WTC11 (cell line): Measurements from ENCODE around the gene LETM1. TPM values are rescaled to one million over a fixed set of nuclear protein-coding genes. Genes with fewer than 3 reads are reported as not detected.

Experiments
- ATAC-seq: fragments of 200-7000 bp; cut with Tn5 transposase; 2 replicates; pipeline ENCODE4 v1.10.0; 2021; ENCODE audit warnings: mild to moderate bottlenecking, moderate library complexity
- CTCF ChIA-PET: fragments of 300-600 bp; sonication (Branson Sonifier 250); formaldehyde crosslinking; loops from one replicate; lab custom pipeline; 2021; ENCODE audit warnings: antibody characterized with exemption; lab: Charles Lee
- POLR2A ChIA-PET: fragments of 350-600 bp; sonication (Branson Sonifier 250); formaldehyde crosslinking; loops from one replicate; lab custom pipeline; 2021; ENCODE audit warnings: antibody characterized with exemption; lab: Charles Lee
- DNase-seq: peaks from one replicate; pipeline ENCODE4 v3.0.0; 2021; ENCODE audit warnings: low spot score
- H3K27ac Mint-ChIP-seq: 2 replicates; pipeline ENCODE4 v1.8.0; 2021; ENCODE audit warnings: mixed read lengths
- H3K27me3 Mint-ChIP-seq: 2 replicates; pipeline ENCODE4 v1.8.0; 2021; ENCODE audit warnings: low read depth, mild to moderate bottlenecking, moderate library complexity, mixed read lengths
- H3K36me3 Mint-ChIP-seq: 2 replicates; pipeline ENCODE4 v1.8.0; 2021; ENCODE audit warnings: mixed read lengths
- H3K4me1 Mint-ChIP-seq: 2 replicates; pipeline ENCODE4 v1.8.0; 2022; ENCODE audit warnings: mixed read lengths
- H3K4me3 Mint-ChIP-seq: 2 replicates; pipeline ENCODE4 v1.8.0; 2021; ENCODE audit warnings: mild to moderate bottlenecking, moderate library complexity, mixed read lengths
- H3K9me3 Mint-ChIP-seq: 2 replicates; pipeline ENCODE4 v1.8.0; 2021; ENCODE audit warnings: mixed read lengths
- GABPB1 ChIP-seq: sonication (generic); formaldehyde crosslinking; IDR thresholded peaks from 2 replicates; pipeline ENCODE4 v1.8.1; 2023; ENCODE audit warnings: mild to moderate bottlenecking, missing genetic modification reagents
- TEAD1 ChIP-seq: sonication (generic); formaldehyde crosslinking; IDR thresholded peaks from 2 replicates; pipeline ENCODE4 v1.8.0; 2022; ENCODE audit warnings: mild to moderate bottlenecking, missing genetic modification reagents
- ZNF121 ChIP-seq: sonication (generic); formaldehyde crosslinking; IDR thresholded peaks from 2 replicates; pipeline ENCODE4 v1.8.0; 2023; ENCODE audit warnings: missing genetic modification reagents
- total RNA-seq: library from RNA; stranded (reverse); gene quantifications from 3 replicates; pipeline ENCODE4 v1.2.3, GENCODE V29; 2021
- TF ChIP-seq, protein P1 (sequence below): sonication (generic); formaldehyde crosslinking; IDR thresholded peaks from 2 replicates; pipeline ENCODE4 v1.8.1; 2022; ENCODE audit warnings: mild to moderate bottlenecking, moderate library complexity, missing genetic modification reagents
- TF ChIP-seq, protein P2 (sequence below): sonication (generic); formaldehyde crosslinking; IDR thresholded peaks from 2 replicates; pipeline ENCODE4 v1.8.0; 2023; ENCODE audit warnings: missing genetic modification reagents, mild to moderate bottlenecking, borderline replicate concordance
- TF ChIP-seq, protein P3 (sequence below): sonication (generic); formaldehyde crosslinking; conservative IDR thresholded peaks from 2 replicates; pipeline ENCODE4 v1.8.1; 2022; ENCODE audit warnings: mild to moderate bottlenecking, missing genetic modification reagents
- TF ChIP-seq, protein P4 (sequence below): sonication (generic); formaldehyde crosslinking; IDR thresholded peaks from 2 replicates; pipeline ENCODE4 v1.8.1; 2022; ENCODE audit warnings: low read depth, missing genetic modification reagents, borderline replicate concordance
- TF ChIP-seq, protein P5 (sequence below): fragments of 250-450 bp; sonication (Bioruptor Pico); conservative IDR thresholded peaks from 2 replicates; pipeline ENCODE4 v1.9.0; 2021; ENCODE audit warnings: mild to moderate bottlenecking

The LETM1 gene
- total RNA-seq, 1 experiment from 2014 or later: 66.7 TPM

DNA sequence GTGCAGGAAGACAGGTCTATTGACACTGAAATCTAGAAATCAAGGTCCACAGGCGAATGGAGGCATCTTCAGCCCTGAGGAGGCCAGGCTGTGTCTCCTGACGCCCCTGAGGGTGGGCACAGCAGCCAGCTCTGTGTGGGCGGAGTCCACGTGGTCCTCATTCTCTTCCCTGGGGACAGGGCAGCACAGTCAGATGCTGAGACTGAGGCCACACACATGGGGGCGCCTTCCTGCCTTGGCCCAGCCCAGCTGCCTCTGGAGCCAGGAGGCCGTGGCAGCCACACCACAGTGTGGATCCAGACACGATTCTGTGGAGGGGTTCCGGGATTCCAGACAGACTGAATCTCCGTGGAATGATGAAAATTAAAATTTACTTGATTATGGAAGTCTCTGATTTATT is 42.0 kb downstream of the LETM1 start:
- Mint-ChIP-seq H3K4me3 (no peak overlapping the region), H3K9me3 (no peaks in the 10 kb centered on the region), H3K27me3 (no peaks in the 10 kb centered on the region), H3K27ac (no peak overlapping the region), H3K4me1 (no peaks in the 10 kb centered on the region), H3K36me3 (peaks cover 24% of the 10 kb centered on the region)
- TF ChIP-seq GABPB1 (no peak), ZNF121 (CRISPR knock-in tag) (peak; percentile 94)
- ATAC-seq (no peak), DNase-seq (no peak)
- CTCF ChIA-PET: interaction anchor here (0.5 to 4.7 kb wide), 8 partner anchors 62 to 117 kb away, joined by 3 to 48 read pairs (median 3); no protein-coding TSS in a partner anchor
- POLR2A ChIA-PET: no interaction called here

DNA sequence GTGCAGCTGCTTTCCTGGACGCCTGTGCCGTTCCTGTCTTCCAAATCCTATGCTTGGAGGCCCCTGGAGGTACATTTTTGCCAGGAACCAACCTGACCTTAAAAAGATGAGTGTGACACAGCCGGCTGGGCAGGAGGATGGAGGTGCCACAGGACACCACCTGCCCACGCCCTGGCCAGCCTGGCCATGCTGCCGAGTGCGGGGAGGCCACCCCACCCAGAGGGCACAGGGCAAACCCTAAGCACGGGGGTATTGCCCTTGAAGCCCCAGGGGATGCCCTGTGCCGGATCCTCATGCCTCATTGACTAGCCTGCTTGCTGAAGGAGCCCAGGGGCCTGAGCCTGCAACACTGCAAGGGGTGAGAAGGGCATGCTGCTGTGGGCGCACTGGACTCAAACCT is 42.7 kb downstream of the LETM1 start:
- no peak overlapping the region for H3K27ac Mint-ChIP-seq
- ATAC-seq (no peak), DNase-seq (no peak)
- no peaks in the 10 kb centered on the region for H3K9me3 Mint-ChIP-seq
- ChIA-PET CTCF (interaction anchor here (0.5 to 4.7 kb wide), 8 partner anchors 61 to 118 kb away, joined by 3 to 48 read pairs (median 3); no protein-coding TSS in a partner anchor), POLR2A (no interaction called here)
- H3K4me3 Mint-ChIP-seq: no peak overlapping the region
- no peaks in the 10 kb centered on the region for H3K27me3 Mint-ChIP-seq
- H3K4me1 Mint-ChIP-seq: no peaks in the 10 kb centered on the region
- H3K36me3 Mint-ChIP-seq: peaks cover 24% of the 10 kb centered on the region
- TF ChIP-seq, protein P1, sequence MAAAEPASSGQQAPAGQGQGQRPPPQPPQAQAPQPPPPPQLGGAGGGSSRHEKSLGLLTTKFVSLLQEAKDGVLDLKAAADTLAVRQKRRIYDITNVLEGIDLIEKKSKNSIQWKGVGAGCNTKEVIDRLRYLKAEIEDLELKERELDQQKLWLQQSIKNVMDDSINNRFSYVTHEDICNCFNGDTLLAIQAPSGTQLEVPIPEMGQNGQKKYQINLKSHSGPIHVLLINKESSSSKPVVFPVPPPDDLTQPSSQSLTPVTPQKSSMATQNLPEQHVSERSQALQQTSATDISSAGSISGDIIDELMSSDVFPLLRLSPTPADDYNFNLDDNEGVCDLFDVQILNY (CRISPR knock-in tag): no peak
- TF ChIP-seq, protein P2, sequence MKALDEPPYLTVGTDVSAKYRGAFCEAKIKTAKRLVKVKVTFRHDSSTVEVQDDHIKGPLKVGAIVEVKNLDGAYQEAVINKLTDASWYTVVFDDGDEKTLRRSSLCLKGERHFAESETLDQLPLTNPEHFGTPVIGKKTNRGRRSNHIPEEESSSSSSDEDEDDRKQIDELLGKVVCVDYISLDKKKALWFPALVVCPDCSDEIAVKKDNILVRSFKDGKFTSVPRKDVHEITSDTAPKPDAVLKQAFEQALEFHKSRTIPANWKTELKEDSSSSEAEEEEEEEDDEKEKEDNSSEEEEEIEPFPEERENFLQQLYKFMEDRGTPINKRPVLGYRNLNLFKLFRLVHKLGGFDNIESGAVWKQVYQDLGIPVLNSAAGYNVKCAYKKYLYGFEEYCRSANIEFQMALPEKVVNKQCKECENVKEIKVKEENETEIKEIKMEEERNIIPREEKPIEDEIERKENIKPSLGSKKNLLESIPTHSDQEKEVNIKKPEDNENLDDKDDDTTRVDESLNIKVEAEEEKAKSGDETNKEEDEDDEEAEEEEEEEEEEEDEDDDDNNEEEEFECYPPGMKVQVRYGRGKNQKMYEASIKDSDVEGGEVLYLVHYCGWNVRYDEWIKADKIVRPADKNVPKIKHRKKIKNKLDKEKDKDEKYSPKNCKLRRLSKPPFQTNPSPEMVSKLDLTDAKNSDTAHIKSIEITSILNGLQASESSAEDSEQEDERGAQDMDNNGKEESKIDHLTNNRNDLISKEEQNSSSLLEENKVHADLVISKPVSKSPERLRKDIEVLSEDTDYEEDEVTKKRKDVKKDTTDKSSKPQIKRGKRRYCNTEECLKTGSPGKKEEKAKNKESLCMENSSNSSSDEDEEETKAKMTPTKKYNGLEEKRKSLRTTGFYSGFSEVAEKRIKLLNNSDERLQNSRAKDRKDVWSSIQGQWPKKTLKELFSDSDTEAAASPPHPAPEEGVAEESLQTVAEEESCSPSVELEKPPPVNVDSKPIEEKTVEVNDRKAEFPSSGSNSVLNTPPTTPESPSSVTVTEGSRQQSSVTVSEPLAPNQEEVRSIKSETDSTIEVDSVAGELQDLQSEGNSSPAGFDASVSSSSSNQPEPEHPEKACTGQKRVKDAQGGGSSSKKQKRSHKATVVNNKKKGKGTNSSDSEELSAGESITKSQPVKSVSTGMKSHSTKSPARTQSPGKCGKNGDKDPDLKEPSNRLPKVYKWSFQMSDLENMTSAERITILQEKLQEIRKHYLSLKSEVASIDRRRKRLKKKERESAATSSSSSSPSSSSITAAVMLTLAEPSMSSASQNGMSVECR (CRISPR knock-in tag): no peak
- TF ChIP-seq, protein P3, sequence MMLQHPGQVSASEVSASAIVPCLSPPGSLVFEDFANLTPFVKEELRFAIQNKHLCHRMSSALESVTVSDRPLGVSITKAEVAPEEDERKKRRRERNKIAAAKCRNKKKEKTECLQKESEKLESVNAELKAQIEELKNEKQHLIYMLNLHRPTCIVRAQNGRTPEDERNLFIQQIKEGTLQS (CRISPR knock-in tag): no peak
- TF ChIP-seq, protein P4, sequence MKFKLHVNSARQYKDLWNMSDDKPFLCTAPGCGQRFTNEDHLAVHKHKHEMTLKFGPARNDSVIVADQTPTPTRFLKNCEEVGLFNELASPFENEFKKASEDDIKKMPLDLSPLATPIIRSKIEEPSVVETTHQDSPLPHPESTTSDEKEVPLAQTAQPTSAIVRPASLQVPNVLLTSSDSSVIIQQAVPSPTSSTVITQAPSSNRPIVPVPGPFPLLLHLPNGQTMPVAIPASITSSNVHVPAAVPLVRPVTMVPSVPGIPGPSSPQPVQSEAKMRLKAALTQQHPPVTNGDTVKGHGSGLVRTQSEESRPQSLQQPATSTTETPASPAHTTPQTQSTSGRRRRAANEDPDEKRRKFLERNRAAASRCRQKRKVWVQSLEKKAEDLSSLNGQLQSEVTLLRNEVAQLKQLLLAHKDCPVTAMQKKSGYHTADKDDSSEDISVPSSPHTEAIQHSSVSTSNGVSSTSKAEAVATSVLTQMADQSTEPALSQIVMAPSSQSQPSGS (CRISPR knock-in tag): no peak

DNA sequence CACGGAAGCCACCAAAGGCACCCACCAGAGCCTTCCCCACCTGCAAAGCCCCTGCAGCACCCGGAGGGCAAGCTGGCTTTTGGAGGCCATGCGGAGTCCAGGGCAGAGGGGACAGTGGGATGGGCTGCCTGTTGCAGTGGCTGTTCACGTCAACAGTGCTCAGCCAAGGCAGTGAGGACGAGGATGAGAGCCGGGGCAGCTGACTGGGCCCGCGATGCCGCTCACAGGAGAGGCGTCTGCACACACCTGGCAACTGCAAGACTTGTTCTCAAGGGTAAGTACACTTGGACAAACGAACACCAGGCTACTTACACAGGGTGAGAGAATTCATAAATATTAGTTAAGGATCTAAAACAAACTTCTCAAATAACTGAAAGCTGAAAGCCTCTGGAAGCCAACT is 43.2 kb downstream of the LETM1 start:
- H3K27me3 Mint-ChIP-seq: no peaks in the 10 kb centered on the region
- CTCF ChIA-PET: interaction anchor here (0.7 to 4.7 kb wide), 5 partner anchors 11 to 100 kb away, joined by 3 to 48 read pairs (median 4); no protein-coding TSS in a partner anchor
- no peak for ATAC-seq
- H3K27ac Mint-ChIP-seq: peak overlapping the region; percentile 39
- no peaks in the 10 kb centered on the region for H3K9me3 Mint-ChIP-seq
- H3K36me3 Mint-ChIP-seq: peaks cover 20% of the 10 kb centered on the region
- no peak for DNase-seq
- no peak for TF ChIP-seq TEAD1 (CRISPR knock-in tag)
- TF ChIP-seq, protein P5, sequence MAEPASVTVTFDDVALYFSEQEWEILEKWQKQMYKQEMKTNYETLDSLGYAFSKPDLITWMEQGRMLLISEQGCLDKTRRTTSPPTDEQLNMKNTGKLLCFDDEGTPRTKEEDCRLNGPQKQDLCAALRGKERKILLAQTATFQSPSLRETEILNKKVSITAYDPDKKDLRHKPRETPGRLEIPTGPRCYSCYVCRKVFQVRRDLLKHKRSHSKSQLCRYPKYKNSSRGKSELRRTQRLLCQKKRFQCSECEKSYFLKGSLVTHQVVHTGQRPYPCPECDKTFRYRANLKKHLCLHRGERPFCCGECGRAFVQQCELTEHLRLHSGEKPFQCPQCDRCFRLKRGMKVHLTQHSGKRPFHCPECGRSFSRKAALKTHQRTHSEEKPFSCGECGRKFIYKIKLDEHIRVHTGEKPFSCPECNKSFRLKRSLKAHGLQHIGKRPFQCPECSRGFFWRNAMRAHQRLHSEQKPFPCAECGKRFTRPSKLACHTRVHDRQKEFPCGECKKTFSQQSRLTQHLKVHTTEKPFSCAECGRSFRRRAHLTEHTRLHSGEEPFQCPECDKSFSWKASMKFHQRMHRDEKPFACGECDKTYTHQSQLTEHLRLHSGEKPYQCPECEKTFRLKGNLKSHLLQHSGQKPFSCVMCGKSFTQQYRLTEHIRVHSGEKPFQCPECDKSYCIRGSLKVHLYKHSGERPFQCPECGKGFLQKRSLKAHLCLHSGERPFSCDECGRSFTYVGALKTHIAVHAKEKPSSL (CRISPR knock-in tag): no peak
- TF ChIP-seq, all 79 proteins: peak for 0
- Mint-ChIP-seq H3K4me3 (no peak overlapping the region), H3K4me1 (no peaks in the 10 kb centered on the region)
- POLR2A ChIA-PET: interaction anchor here (0.8 kb wide), 1 partner anchor 92 kb away, joined by 4 read pairs; the partner anchor contains the start of gene TMEM129
